Right cardiac atrium (tissue), 5 donors: ENCODE results near the gene CARD14. TPM values are rescaled to one million over a fixed set of nuclear protein-coding genes. Genes with fewer than 3 reads are reported as not detected.

Source experiments
- ATAC-seq, 2 donors: fragments of 200-7000 bp; cut with Tn5 transposase; one replicate each; pipeline versions ENCODE4 v1.8.0 to v1.9.1; 2020; ENCODE audit warnings: moderate library complexity in 2 of 2, mild to moderate bottlenecking in 1 of 2
- DNase-seq, 3 donors: peaks; one replicate each; pipeline ENCODE4 v3.0.0-alpha.2; 2020
- H3K27ac ChIP-seq: one replicate; pipeline ENCODE4 v1.5.1; 2013; ENCODE audit warnings: mild to moderate bottlenecking, low read length, control low read depth, moderate library complexity
- H3K27me3 ChIP-seq: one replicate; pipeline ENCODE4 v1.6.1; 2013; ENCODE audit not compliant: control insufficient read depth, insufficient read depth
- H3K4me1 ChIP-seq: one replicate; pipeline ENCODE4 v1.6.1; 2013; ENCODE audit warnings: low read length; ENCODE audit not compliant: control insufficient read depth, insufficient read depth
- H3K4me3 ChIP-seq: one replicate; pipeline ENCODE4 v1.5.1; 2013; ENCODE audit warnings: low read length, control low read depth
- H3K9me3 ChIP-seq: one replicate; pipeline ENCODE4 v1.6.1; 2013; ENCODE audit warnings: low read length; ENCODE audit not compliant: control insufficient read depth
- WGBS: extraction: QIAGEN DNeasy Blood & Tissue Kit; methylation state at CpG from one replicate; pipeline ENCODE4 v1.1.7; 2013; 5-methylcytosine and 5-hydroxymethylcytosine counted together
- intact Hi-C, 4 donors: fragments of 100-400 bp; cut with DNase I; formaldehyde crosslinking; loops; one replicate each; pipeline versions ENCODE4 v1.11.0 to v1.14.0; 2022 to 2023
- polyA plus RNA-seq: library from polyadenylated mRNA; stranded (reverse); fragments of 200-250 nt; gene quantifications from one replicate; pipeline ENCODE4 v1.2.3, GENCODE V29; 2013
- total RNA-seq, 4 donors: library from RNA; stranded (reverse); fragmentation: NEBNext Ultra II Directional; extraction: Animal tissue kit (Norgen Biotek cat#: 25700); gene quantifications; one replicate each; pipeline ENCODE4 v1.2.1, GENCODE V29; 2021
- donor health status: healthy with polysubstance abuse.
- donor health status: DM: no; HTN: yes; CAD: no.
- donor health status: DM: no; HTN: no; CAD: no.
- donor health status: DM: no; HTN: yes; CAD: no; lungs with severe emphysema.
- donor health status: DM: yes; HTN: yes; CAD: no.

Gene CARD14
- total and polyA plus RNA-seq, 5 donors, result 0.05 to 0.20 (median 0.14) TPM; not detected in 2

GRCh38 chr17:80133626-80133970 is 36.2 kb upstream of the CARD14 start:
- ATAC-seq (no peak), DNase-seq (no peak)
- no peaks in the 10 kb centered on the region for H3K9me3 ChIP-seq
- no peaks in the 10 kb centered on the region for H3K4me1 ChIP-seq
- 92% methylated on average over 6 of the region's 6 CpGs for WGBS
- no peak overlapping the region for H3K27ac ChIP-seq
- intact Hi-C loops, result no loop called here
- no peaks in the 10 kb centered on the region for H3K27me3 ChIP-seq
- no peak overlapping the region for H3K4me3 ChIP-seq

GRCh38 chr17:80137131-80137530 is 32.7 kb upstream of the CARD14 start:
- DNase-seq (no peak), ATAC-seq (no peak)
- no peaks in the 10 kb centered on the region for H3K4me1 ChIP-seq
- H3K4me3 ChIP-seq, result no peak overlapping the region
- H3K27me3 ChIP-seq, result no peaks in the 10 kb centered on the region
- no peak overlapping the region for H3K27ac ChIP-seq
- no peaks in the 10 kb centered on the region for H3K9me3 ChIP-seq
- intact Hi-C loops, result no loop called here
- 96% methylated on average over 9 of the region's 9 CpGs for WGBS

GRCh38 chr17:80138856-80139426 is 30.9 kb upstream of the CARD14 start:
- Histone ChIP-seq H3K4me3 (no peak overlapping the region), H3K27me3 (no peaks in the 10 kb centered on the region), H3K27ac (no peak overlapping the region), H3K9me3 (no peaks in the 10 kb centered on the region), H3K4me1 (no peaks in the 10 kb centered on the region)
- no peak for DNase-seq
- ATAC-seq, result no peak
- intact Hi-C loops, result no loop called here
- 89% methylated on average over 18 of the region's 18 CpGs for WGBS

GRCh38 chr17:80141463-80142165 is 28.2 kb upstream of the CARD14 start:
- WGBS, result 89% methylated on average over 7 of the region's 7 CpGs
- DNase-seq, result no peak
- Histone ChIP-seq H3K4me3 (no peak overlapping the region), H3K9me3 (no peaks in the 10 kb centered on the region), H3K4me1 (peaks cover 5% of the 10 kb centered on the region), H3K27ac (no peak overlapping the region), H3K27me3 (no peaks in the 10 kb centered on the region)
- intact Hi-C loops, result no loop called here
- ATAC-seq, result no peak

GRCh38 chr17:80142929-80143328 is 26.9 kb upstream of the CARD14 start:
- WGBS, result 87% methylated on average over 6 of the region's 6 CpGs
- H3K27ac ChIP-seq, result no peak overlapping the region
- H3K4me1 ChIP-seq, result peaks cover 5% of the 10 kb centered on the region
- H3K9me3 ChIP-seq, result no peaks in the 10 kb centered on the region
- H3K4me3 ChIP-seq, result no peak overlapping the region
- DNase-seq, result no peak
- no peaks in the 10 kb centered on the region for H3K27me3 ChIP-seq
- intact Hi-C loops, result no loop called here
- no peak for ATAC-seq

- 43% methylated on average over 10 of the region's 10 CpGs for WGBS
- H3K9me3 ChIP-seq, result no peaks in the 10 kb centered on the region
- no peaks in the 10 kb centered on the region for H3K27me3 ChIP-seq
- peaks cover 8% of the 10 kb centered on the region for H3K4me1 ChIP-seq
- H3K4me3 ChIP-seq, result peak overlapping the region; percentile 94
- intact Hi-C loops, result no loop called here
- no peak overlapping the region for H3K27ac ChIP-seq
- DNase-seq (no peak), ATAC-seq (no peak)
Measured at GRCh38 chr17:80145076-80146075, 24.5 kb upstream of the CARD14 start.

- Histone ChIP-seq H3K27me3 (no peaks in the 10 kb centered on the region), H3K4me1 (peaks cover 8% of the 10 kb centered on the region), H3K4me3 (peak overlapping the region; percentile 94), H3K9me3 (no peaks in the 10 kb centered on the region), H3K27ac (peak overlapping the region; percentile 77)
- intact Hi-C loops, result no loop called here
- WGBS, result under 1% methylated on average over 69 of the region's 69 CpGs
- DNase-seq (no peak), ATAC-seq (peak; percentile 2 to 30)
Measured at GRCh38 chr17:80146121-80147034, 23.5 kb upstream of the CARD14 start.

- Histone ChIP-seq H3K4me3 (peak within 1 kb of the TSS; percentile 94), H3K4me1 (peaks cover 8% of the 10 kb centered on the region), H3K27me3 (no peaks in the 10 kb centered on the region), H3K9me3 (no peaks in the 10 kb centered on the region), H3K27ac (peak within 1 kb of the TSS; percentile 77)
- ATAC-seq (peak; percentile 97 to 98), DNase-seq (peak; percentile 99)
- intact Hi-C loops, result no loop called here
- under 1% methylated on average over 90 of the region's 90 CpGs for WGBS
Measured at GRCh38 chr17:80147035-80147822, 22.6 kb upstream of the CARD14 start, which contains the start of gene EIF4A3. TSS of gene EIF4A3 (minus strand) at chr17:80147128. CDS start at chr17:80146961, 167 bp downstream.

GRCh38 chr17:80151333-80151732 is 18.5 kb upstream of the CARD14 start:
- no peak overlapping the region for H3K27ac ChIP-seq
- H3K4me3 ChIP-seq, result no peak overlapping the region
- H3K4me1 ChIP-seq, result peaks cover 3% of the 10 kb centered on the region
- no peaks in the 10 kb centered on the region for H3K9me3 ChIP-seq
- ATAC-seq (no peak), DNase-seq (no peak)
- intact Hi-C loops, result no loop called here
- WGBS, result 69% methylated on average over 5 of the region's 5 CpGs
- no peaks in the 10 kb centered on the region for H3K27me3 ChIP-seq
